Stimulated activated naive CD8-positive, alpha-beta T cell treated with anti-CD3 and anti-CD28 coated beads, Interleukin-15, amount 100 ng/mL, for 72 hours (primary cell): ENCODE results near the gene HIF3A.

Experiments
- ATAC-seq: fragments of 150-1000 bp; cut with Tn5 transposase; 2 replicates; pipeline ENCODE4 v1.10.0; 2021; ENCODE audit warnings: mild to moderate bottlenecking, moderate library complexity
- DNase-seq, 2 donors: peaks; one replicate each; pipeline ENCODE4 v3.0.0; 2021 to 2022
- H3K27ac Mint-ChIP-seq, 2 donors: one replicate each; pipeline ENCODE4 v1.8.0; 2022; ENCODE audit warnings: mild to moderate bottlenecking in 2 of 2, mixed read lengths in 2 of 2, moderate library complexity in 2 of 2
- H3K27me3 Mint-ChIP-seq: one replicate; pipeline ENCODE4 v1.8.0; 2022; ENCODE audit warnings: mixed read lengths
- H3K4me1 Mint-ChIP-seq: one replicate; pipeline ENCODE4 v1.8.0; 2022; ENCODE audit warnings: mild to moderate bottlenecking, mixed read lengths
- H3K4me3 Mint-ChIP-seq, 2 donors: one replicate each; pipeline ENCODE4 v1.8.0; 2022; ENCODE audit warnings: mild to moderate bottlenecking in 2 of 2, mixed read lengths in 2 of 2, moderate library complexity in 1 of 2
- H3K9me3 Mint-ChIP-seq, 2 donors: one replicate each; pipeline ENCODE4 v1.8.0; 2022; ENCODE audit warnings: mixed read lengths in 2 of 2

The HIF3A gene

GRCh38 chr19:46284635-46285034, 12.2 kb upstream of the HIF3A start:
- no peak overlapping the region for H3K27ac Mint-ChIP-seq
- no peak overlapping the region for H3K4me3 Mint-ChIP-seq
- H3K9me3 Mint-ChIP-seq, result peaks cover 8 to 9% of the 10 kb centered on the region in 2 donors
- ATAC-seq (no peak), DNase-seq (no peak)
- no peaks in the 10 kb centered on the region for H3K4me1 Mint-ChIP-seq
- H3K27me3 Mint-ChIP-seq, result no peaks in the 10 kb centered on the region

- Mint-ChIP-seq H3K4me3 (no peak overlapping the region), H3K27me3 (no peaks in the 10 kb centered on the region), H3K27ac (no peak overlapping the region), H3K4me1 (no peaks in the 10 kb centered on the region), H3K9me3 (peaks cover 14 to 15% of the 10 kb centered on the region in 2 donors)
- DNase-seq (no peak), ATAC-seq (no peak)
Measured at GRCh38 chr19:46287585-46287984, 9.3 kb upstream of the HIF3A start.

- no peak for ATAC-seq
- peaks cover 2% of the 10 kb centered on the region for H3K27me3 Mint-ChIP-seq
- no peaks in the 10 kb centered on the region for H3K4me1 Mint-ChIP-seq
- no peak for DNase-seq
- no peak overlapping the region for H3K4me3 Mint-ChIP-seq
- peaks cover 14 to 15% of the 10 kb centered on the region in 2 donors for H3K9me3 Mint-ChIP-seq
- no peak overlapping the region for H3K27ac Mint-ChIP-seq
Measured at GRCh38 chr19:46288896-46289588, 7.8 kb upstream of the HIF3A start.

- Mint-ChIP-seq H3K27me3 (peaks cover 11% of the 10 kb centered on the region), H3K4me1 (no peaks in the 10 kb centered on the region), H3K9me3 (peaks cover 14 to 15% of the 10 kb centered on the region in 2 donors), H3K4me3 (no peak overlapping the region), H3K27ac (no peak overlapping the region)
- no peak for DNase-seq
- ATAC-seq, result no peak
Measured at GRCh38 chr19:46289724-46290619, 6.9 kb upstream of the HIF3A start.

- Mint-ChIP-seq H3K27me3 (peaks cover 29% of the 10 kb centered on the region), H3K4me3 (no peak overlapping the region), H3K4me1 (no peaks in the 10 kb centered on the region), H3K9me3 (peaks cover 14 to 15% of the 10 kb centered on the region in 2 donors), H3K27ac (no peak overlapping the region)
- DNase-seq (no peak), ATAC-seq (no peak)
Measured at GRCh38 chr19:46291829-46292228, 5.0 kb upstream of the HIF3A start.

- ATAC-seq, result no peak
- Mint-ChIP-seq H3K27me3 (peaks cover 47% of the 10 kb centered on the region), H3K4me3 (no peak overlapping the region), H3K27ac (no peak overlapping the region), H3K4me1 (peaks cover 6% of the 10 kb centered on the region), H3K9me3 (peaks cover 7 to 8% of the 10 kb centered on the region in 2 donors)
- DNase-seq, result no peak
Measured at GRCh38 chr19:46294494-46294893, 2.3 kb upstream of the HIF3A start.

- Mint-ChIP-seq H3K27ac (peak overlapping the region in 1 of 2 donors; percentile 39), H3K4me3 (no peak overlapping the region), H3K27me3 (peaks cover 55% of the 10 kb centered on the region), H3K9me3 (no peaks in the 10 kb centered on the region), H3K4me1 (peaks cover 6% of the 10 kb centered on the region)
- ATAC-seq (no peak), DNase-seq (no peak)
Measured at GRCh38 chr19:46295401-46296201, 1.2 kb upstream of the HIF3A start.

- Mint-ChIP-seq H3K4me1 (peaks cover 6% of the 10 kb centered on the region), H3K4me3 (no peak overlapping the region), H3K9me3 (no peaks in the 10 kb centered on the region), H3K27ac (no peak overlapping the region), H3K27me3 (peaks cover 56% of the 10 kb centered on the region)
- ATAC-seq (no peak), DNase-seq (no peak)
Measured at GRCh38 chr19:46296202-46296480, 701 bp upstream of the HIF3A start.

- no peak overlapping the region for H3K27ac Mint-ChIP-seq
- no peaks in the 10 kb centered on the region for H3K9me3 Mint-ChIP-seq
- ATAC-seq (no peak), DNase-seq (no peak)
- H3K27me3 Mint-ChIP-seq, result peaks cover 56% of the 10 kb centered on the region
- peaks cover 6% of the 10 kb centered on the region for H3K4me1 Mint-ChIP-seq
- no peak overlapping the region for H3K4me3 Mint-ChIP-seq
Measured at GRCh38 chr19:46297700-46298478, 1.0 kb downstream of the HIF3A start.

- DNase-seq, result no peak
- no peaks in the 10 kb centered on the region for H3K9me3 Mint-ChIP-seq
- ATAC-seq, result no peak
- no peak overlapping the region for H3K27ac Mint-ChIP-seq
- no peak overlapping the region for H3K4me3 Mint-ChIP-seq
- H3K4me1 Mint-ChIP-seq, result peaks cover 6% of the 10 kb centered on the region
- H3K27me3 Mint-ChIP-seq, result peaks cover 56% of the 10 kb centered on the region
Measured at GRCh38 chr19:46298479-46299003, 1.7 kb downstream of the HIF3A start.

GRCh38 chr19:46299004-46299509, 2.2 kb downstream of the HIF3A start:
- Mint-ChIP-seq H3K27me3 (peaks cover 54% of the 10 kb centered on the region), H3K4me1 (peaks cover 6% of the 10 kb centered on the region), H3K4me3 (no peak overlapping the region), H3K27ac (no peak overlapping the region), H3K9me3 (no peaks in the 10 kb centered on the region)
- DNase-seq (no peak), ATAC-seq (no peak)

- Mint-ChIP-seq H3K4me1 (peaks cover 6% of the 10 kb centered on the region), H3K27me3 (peaks cover 48% of the 10 kb centered on the region), H3K9me3 (no peaks in the 10 kb centered on the region), H3K27ac (no peak overlapping the region), H3K4me3 (no peak overlapping the region)
- no peak for DNase-seq
- no peak for ATAC-seq
Measured at GRCh38 chr19:46299695-46300094, 2.9 kb downstream of the HIF3A start.

GRCh38 chr19:46303322-46303690, 6.5 kb downstream of the HIF3A start:
- DNase-seq, result no peak
- Mint-ChIP-seq H3K4me1 (peaks cover 6% of the 10 kb centered on the region), H3K27me3 (peaks cover 18% of the 10 kb centered on the region), H3K27ac (no peak overlapping the region), H3K4me3 (no peak overlapping the region), H3K9me3 (peaks cover 0 to 17% of the 10 kb centered on the region in 2 donors)
- no peak for ATAC-seq

GRCh38 chr19:46303691-46304397, 7.0 kb downstream of the HIF3A start:
- H3K27ac Mint-ChIP-seq, result no peak overlapping the region
- no peak overlapping the region for H3K4me3 Mint-ChIP-seq
- H3K27me3 Mint-ChIP-seq, result peaks cover 13% of the 10 kb centered on the region
- peaks cover 0 to 17% of the 10 kb centered on the region in 2 donors for H3K9me3 Mint-ChIP-seq
- ATAC-seq (no peak), DNase-seq (no peak)
- H3K4me1 Mint-ChIP-seq, result peaks cover 3% of the 10 kb centered on the region
